ENCODE results near the gene HES3.

HES3 gene

GRCh38 chr1:6287431-6287886, 43.5 kb downstream of the HES3 start:
- Histone ChIP-seq H3K9ac (no peak overlapping the region), H4K20me1 (peaks cover 0 to 19% (median 0%) of the 10 kb centered on the region in 11 experiments; a peak in 7 of 22 replicates), H3K27me3 (no peaks in the 10 kb centered on the region), H3K36me3 (peaks cover 0 to 10% (median 0%) of the 10 kb centered on the region in 11 experiments; a peak in 6 of 22 replicates), H3K27ac (no peak overlapping the region), H3K4me1 (peaks cover 47 to 76% (median 56%) of the 10 kb centered on the region in 10 experiments), H3K4me2 (peak overlapping the region in 3 of 11 experiments; percentile 86 to 95 (median 94); a peak in 4 of 22 replicates), H3K4me3 (no peak overlapping the region), H3K9me3 (replicated peaks in 1 of 11) (no peaks in the 10 kb centered on the region)
- no peak for TF ChIP-seq Cebpa-rat (IDR thresholded peaks at IDR 0.05)

- Histone ChIP-seq H3K9ac (0 out of 22 replicates have a peak overlapping the region, but pooled peaks of 3 of the 11 experiments have one; percentile 8 to 32 (median 25)), H3K27ac (peak overlapping the region in 5 of 11 experiments; percentile 25 to 76 (median 40); a peak in 8 of 22 replicates), H3K9me3 (replicated peaks in 1 of 11) (no peaks in the 10 kb centered on the region), H3K4me2 (peak overlapping the region; percentile 68 to 95 (median 91); a peak in 21 of 22 replicates), H3K4me1 (peaks cover 51 to 82% (median 59%) of the 10 kb centered on the region in 10 experiments), H3K36me3 (peaks cover 0 to 12% (median under 1%) of the 10 kb centered on the region in 11 experiments; a peak in 8 of 22 replicates), H4K20me1 (peaks cover 0 to 19% (median 0%) of the 10 kb centered on the region in 11 experiments; a peak in 5 of 22 replicates), H3K27me3 (no peaks in the 10 kb centered on the region), H3K4me3 (no peak overlapping the region)
- TF ChIP-seq Cebpa-rat (IDR thresholded peaks at IDR 0.05): no peak
These were observed 44.0 kb downstream of the HES3 start for GRCh38 chr1:6288026-6288425.

GRCh38 chr1:6288665-6289064, 44.7 kb downstream of the HES3 start:
- Histone ChIP-seq H3K4me2 (peak overlapping the region; percentile 68 to 95 (median 91)), H3K27ac (peak overlapping the region in 7 of 11 experiments; percentile 12 to 76 (median 38); a peak in 10 of 22 replicates), H4K20me1 (peaks cover 0 to 19% (median 0%) of the 10 kb centered on the region in 11 experiments; a peak in 4 of 22 replicates), H3K4me3 (no peak overlapping the region), H3K27me3 (no peaks in the 10 kb centered on the region), H3K9ac (0 out of 22 replicates have a peak overlapping the region, but pooled peaks of 3 of the 11 experiments have one; percentile 2 to 25 (median 8)), H3K36me3 (peaks cover 0 to 18% (median 7%) of the 10 kb centered on the region in 11 experiments; a peak in 10 of 22 replicates), H3K4me1 (peaks cover 56 to 88% (median 66%) of the 10 kb centered on the region in 10 experiments), H3K9me3 (replicated peaks in 1 of 11) (no peaks in the 10 kb centered on the region)
- TF ChIP-seq Cebpa-rat (IDR thresholded peaks at IDR 0.05): no peak

- H3K4me2 ChIP-seq: peak overlapping the region; percentile 82 to 95 (median 91)
- peaks cover 72 to 89% (median 84%) of the 10 kb centered on the region in 10 experiments for H3K4me1 ChIP-seq
- no peak overlapping the region for H3K4me3 ChIP-seq
- TF ChIP-seq Cebpa-rat (IDR thresholded peaks at IDR 0.05): no peak
- no peaks in the 10 kb centered on the region for H3K9me3 ChIP-seq (replicated peaks in 1 of 11)
- peaks cover 0 to 10% (median 0%) of the 10 kb centered on the region in 11 experiments; a peak in 1 of 22 replicates for H4K20me1 ChIP-seq
- H3K27ac ChIP-seq: peak overlapping the region; percentile 64 to 90 (median 80); a peak in 19 of 22 replicates
- H3K27me3 ChIP-seq: no peaks in the 10 kb centered on the region
- peak overlapping the region in 9 of 11 experiments; percentile 55 to 73 (median 70); a peak in 15 of 22 replicates for H3K9ac ChIP-seq
- peaks cover 0 to 26% (median 9%) of the 10 kb centered on the region in 11 experiments; a peak in 9 of 22 replicates for H3K36me3 ChIP-seq
These were observed 48.1 kb downstream of the HES3 start for GRCh38 chr1:6292102-6292501.

GRCh38 chr1:6294080-6294889, 50.3 kb downstream of the HES3 start:
- no peaks in the 10 kb centered on the region for H3K9me3 ChIP-seq (replicated peaks in 1 of 11)
- peak overlapping the region in 10 of 11 experiments; percentile 45 to 75 (median 67); a peak in 20 of 22 replicates for H3K27ac ChIP-seq
- 0 out of 22 replicates have a peak, but pooled peaks cover 0 to 10% (median 0%) of the 10 kb centered on the region in 11 experiments for H4K20me1 ChIP-seq
- no peak for TF ChIP-seq Cebpa-rat (IDR thresholded peaks at IDR 0.05)
- peak overlapping the region; percentile 80 to 95 (median 89) for H3K4me2 ChIP-seq
- H3K27me3 ChIP-seq: no peaks in the 10 kb centered on the region
- H3K4me3 ChIP-seq: 0 out of 20 replicates have a peak overlapping the region, but pooled peaks of 1 of the 10 experiments have one; percentile 21
- peaks cover 53 to 67% (median 66%) of the 10 kb centered on the region in 10 experiments for H3K4me1 ChIP-seq
- peak overlapping the region in 9 of 11 experiments; percentile 4 to 57 (median 52); a peak in 14 of 22 replicates for H3K9ac ChIP-seq
- H3K36me3 ChIP-seq: peaks cover 0 to 24% (median 9%) of the 10 kb centered on the region in 11 experiments; a peak in 10 of 22 replicates

- Histone ChIP-seq H3K4me1 (peaks cover 46 to 60% (median 58%) of the 10 kb centered on the region in 10 experiments), H3K9me3 (replicated peaks in 1 of 11) (no peaks in the 10 kb centered on the region), H3K27ac (peak overlapping the region in 10 of 11 experiments; percentile 45 to 75 (median 67); a peak in 17 of 22 replicates), H3K4me2 (peak overlapping the region; percentile 80 to 95 (median 89)), H3K36me3 (peaks cover 0 to 31% (median 9%) of the 10 kb centered on the region in 11 experiments; a peak in 10 of 22 replicates), H4K20me1 (0 out of 22 replicates have a peak, but pooled peaks cover 0 to 10% (median 0%) of the 10 kb centered on the region in 11 experiments), H3K27me3 (no peaks in the 10 kb centered on the region), H3K9ac (peak overlapping the region in 7 of 11 experiments; percentile 24 to 57 (median 53); a peak in 7 of 22 replicates), H3K4me3 (no peak overlapping the region)
- peak in 2 of 11 experiments; percentile 9 to 64; a peak in 3 of 22 replicates for TF ChIP-seq Cebpa-rat (IDR thresholded peaks at IDR 0.05)
These were observed 51.0 kb downstream of the HES3 start for GRCh38 chr1:6294890-6295556.
